ENCODE data around the gene CDYL. TPM values are rescaled to one million over a fixed set of nuclear protein-coding genes. Genes with fewer than 3 reads are reported as not detected.
A peak's percentile ranks its signal among the peaks of the same experiment; 100 is the strongest.

CDYL gene
- total and polyA plus RNA-seq, 2 of the 4 experiments (the other 2 are of a cell fraction) = 14.2 to 92.1 TPM

- no TSS peak for BruUV-seq (replicated peaks)
- H3K27me3 ChIP-seq (ENCODE audit: control insufficient read depth, insufficient read depth, low read length) = no peaks in the 10 kb centered on the region
- H4K20me1 ChIP-seq (ENCODE audit: insufficient read depth, low read length) = no peaks in the 10 kb centered on the region
- intact Hi-C loops (cut with micrococcal nuclease) = no loop called here
- no peak overlapping the region for H3K4me3 ChIP-seq (ENCODE audit: insufficient read depth, low read depth, low read length)
- no peak for ATAC-seq (ENCODE audit: low read depth)
- H4K8ac ChIP-seq (ENCODE audit: low read depth in 2 of 2, low read length in 2 of 2) = no peak overlapping the region
- H3K23ac ChIP-seq (ENCODE audit: low read depth, low read length) = no peak overlapping the region
- DNase-seq = no peak
- WGBS, 2 experiments (ENCODE audit: extremely low coverage in 2 of 2, insufficient read length in 1 of 2) = 71% methylated on average over 3 of the region's 8 CpGs; no CpG with 5 or more reads in 1 of the 2 experiments
- peaks cover 15% of the 10 kb centered on the region; the same call in 1 of the 2 replicates for H3K9me1 ChIP-seq (ENCODE audit: insufficient read depth, low read length)
- H3K4me2 ChIP-seq (ENCODE audit: low read depth, low read length) = peak overlapping the region; percentile 27; the same call in 1 of the 2 replicates
- peak overlapping the region; percentile 50; the same call in 1 of the 3 replicates for H2BK15ac ChIP-seq (ENCODE audit: low read depth, low read length)
- no peaks in the 10 kb centered on the region for H3K36me3 ChIP-seq (ENCODE audit: control insufficient read depth, insufficient read depth, low read length)
- ChIA-PET POLR2A (ENCODE audit: unreplicated experiment) (interaction anchor here (0.6 kb wide), 1 partner anchor 24 kb away, joined by 19 read pairs; no protein-coding TSS in a partner anchor), CTCF (no interaction called here)
- H4K91ac ChIP-seq (ENCODE audit: insufficient read depth, low read depth, low read length) = no peak overlapping the region; the same call in 1 of the 2 replicates
- no peak overlapping the region for H2AK5ac ChIP-seq (ENCODE audit: low read depth, low read length)
- peak overlapping the region; percentile 17; the same call in 1 of the 2 replicates for H3K18ac ChIP-seq (ENCODE audit: low read depth, low read length)
- H2BK20ac ChIP-seq (ENCODE audit: low read depth, low read length) = no peak overlapping the region
- no peak overlapping the region for H2BK5ac ChIP-seq (ENCODE audit: low read depth, low read length, poor library complexity, severe bottlenecking)
- no peaks in the 10 kb centered on the region for H3K79me1 ChIP-seq (ENCODE audit: low read depth in 1 of 2, low read length in 2 of 2)
- in situ Hi-C loops (cut with MboI; ENCODE audit: low sequenced_read_pairs) = no loop called here
- peak overlapping the region; percentile 25; the same call in 1 of the 2 replicates for H2BK120ac ChIP-seq (ENCODE audit: low read depth, low read length)
- no peak overlapping the region for H3K27ac ChIP-seq (ENCODE audit: insufficient read depth, low read length)
- H2AK9ac ChIP-seq (replicated peaks; ENCODE audit: low read depth, low read length, poor library complexity) = no peak overlapping the region
- peak overlapping the region; percentile 65 for H3K14ac ChIP-seq (replicated peaks; ENCODE audit: low read depth, low read length)
- H2AFZ ChIP-seq (replicated peaks; ENCODE audit: low read length, poor library complexity) = no peak overlapping the region
- peak overlapping the region; percentile 32; the same call in 1 of the 2 replicates for H3K4ac ChIP-seq (ENCODE audit: low read depth, low read length)
- no peak overlapping the region for H3K9ac ChIP-seq (ENCODE audit: low read depth, low read length)
- no peak overlapping the region for H3K56ac ChIP-seq (ENCODE audit: extremely low read depth, insufficient read depth, low read length)
- dilution Hi-C loops (cut with HindIII; ENCODE audit: low sequenced_read_pairs, unreplicated experiment) = no loop called here
- no peak overlapping the region; the same call in 1 of the 2 replicates for H4K5ac ChIP-seq (ENCODE audit: low read depth, low read length)
- peaks cover 14% of the 10 kb centered on the region; the same call in 1 of the 2 replicates for H3K4me1 ChIP-seq (ENCODE audit: control insufficient read depth, insufficient read depth, low read length)
- TF ChIP-seq BHLHE40 (IDR thresholded peaks at IDR 0.05; ENCODE audit: low read depth, low read length) (no peak), MXI1 (IDR thresholded peaks at IDR 0.05; ENCODE audit: borderline replicate concordance, low read depth, low read length) (no peak), POLR2A (IDR thresholded peaks at IDR 0.05; ENCODE audit: low read depth, low read length) (no peak)
- no peaks in the 10 kb centered on the region for H3K9me3 ChIP-seq (ENCODE audit: control insufficient read depth, insufficient read depth, low read length)
Observed at GRCh38 chr6:4969609-4970285, 193.5 kb downstream of the CDYL start.

Data from IMR-90 (cell line).